HG03469 (cell line): ENCODE measurements around the gene SDC1.

Experiments used
- ATAC-seq: cut with Tn5 transposase; IDR thresholded peaks from one replicate; pipeline ENCODE4 v1.9.1; 2021; ENCODE audit warnings: mild to moderate bottlenecking, moderate library complexity, moderate number of reproducible peaks; ENCODE audit not compliant: unreplicated experiment

Gene SDC1

GRCh38 chr2:20173496-20174402 is 51.2 kb downstream of the SDC1 start:
- ATAC-seq, result no peak

GRCh38 chr2:20173064-20173463 is 51.9 kb downstream of the SDC1 start:
- no peak for ATAC-seq

- ATAC-seq, result no peak
Observed at GRCh38 chr2:20172273-20173055, 52.5 kb downstream of the SDC1 start.

GRCh38 chr2:20171445-20171977 is 53.4 kb downstream of the SDC1 start:
- ATAC-seq, result no peak

- ATAC-seq, result no peak
Observed at GRCh38 chr2:20170704-20171250, 54.2 kb downstream of the SDC1 start.

- no peak for ATAC-seq
Observed at GRCh38 chr2:20169796-20170703, 54.9 kb downstream of the SDC1 start.

GRCh38 chr2:20168727-20169696 is 55.9 kb downstream of the SDC1 start:
- ATAC-seq, result no peak

- ATAC-seq, result no peak
Observed at GRCh38 chr2:20168048-20168726, 56.7 kb downstream of the SDC1 start.

- ATAC-seq, result no peak
Observed at GRCh38 chr2:20167356-20167755, 57.6 kb downstream of the SDC1 start.

GRCh38 chr2:20165677-20166509 is 59.0 kb downstream of the SDC1 start:
- ATAC-seq, result no peak

- no peak for ATAC-seq
Observed at GRCh38 chr2:20164734-20165478, 60.0 kb downstream of the SDC1 start.

- ATAC-seq, result no peak
Observed at GRCh38 chr2:20164061-20164733, 60.7 kb downstream of the SDC1 start.

- ATAC-seq, result no peak
Observed at GRCh38 chr2:20159411-20160070, 65.4 kb downstream of the SDC1 start.

GRCh38 chr2:20157193-20157891 is 67.6 kb downstream of the SDC1 start:
- ATAC-seq, result no peak

GRCh38 chr2:20156836-20157192 is 68.1 kb downstream of the SDC1 start:
- no peak for ATAC-seq
